ENCODE data around the gene STAG2.

DNA sequence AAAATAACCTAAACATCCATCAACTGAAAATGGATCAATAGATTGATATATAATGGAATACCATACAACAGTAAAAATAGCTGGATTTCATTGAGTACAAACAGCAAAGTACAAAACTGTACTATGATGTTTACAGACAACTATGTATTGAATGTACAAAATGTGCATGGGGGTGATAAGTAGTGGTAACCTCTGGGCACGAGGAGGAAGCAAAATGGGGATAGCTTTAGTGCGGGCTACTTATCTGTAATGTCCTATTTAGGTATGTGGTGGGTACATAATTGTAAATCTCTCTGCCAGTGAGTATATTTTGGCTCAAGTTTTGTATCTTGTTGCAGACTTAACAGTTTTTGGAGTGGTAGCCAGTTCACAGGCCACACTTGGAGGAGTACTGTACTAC lies 123.6 kb downstream of the STAG2 start:
- TF ChIP-seq POLR2A (IDR thresholded peaks at IDR 0.05) (no peak), CTCF (IDR thresholded peaks at IDR 0.05 in 4 of 5, conservative IDR thresholded peaks at IDR 0.05 in 1 of 5) (no peak)

Data from gastrocnemius medialis (tissue), 4 donors.